A673 (cell line): ENCODE results near the gene DDX11.

ENCODE experiments used
- CTCF ChIP-seq: fragments of 300-800, 200-600 bp; sonication (generic); conservative IDR thresholded peaks from 2 replicates; pipeline ENCODE4 v1.5.1; 2017; ENCODE audit warnings: low read depth, mild to moderate bottlenecking, antibody characterized with exemption, low read length, moderate library complexity, mixed read lengths
- EZH2 ChIP-seq: fragments of 200-600 bp; sonication (generic); IDR thresholded peaks from 2 replicates; pipeline ENCODE4 v1.6.1; 2017; ENCODE audit warnings: borderline replicate concordance, low read depth, mild to moderate bottlenecking, mixed read lengths, antibody characterized with exemption, low read length; ENCODE audit not compliant: poor library complexity, severe bottlenecking

DNA sequence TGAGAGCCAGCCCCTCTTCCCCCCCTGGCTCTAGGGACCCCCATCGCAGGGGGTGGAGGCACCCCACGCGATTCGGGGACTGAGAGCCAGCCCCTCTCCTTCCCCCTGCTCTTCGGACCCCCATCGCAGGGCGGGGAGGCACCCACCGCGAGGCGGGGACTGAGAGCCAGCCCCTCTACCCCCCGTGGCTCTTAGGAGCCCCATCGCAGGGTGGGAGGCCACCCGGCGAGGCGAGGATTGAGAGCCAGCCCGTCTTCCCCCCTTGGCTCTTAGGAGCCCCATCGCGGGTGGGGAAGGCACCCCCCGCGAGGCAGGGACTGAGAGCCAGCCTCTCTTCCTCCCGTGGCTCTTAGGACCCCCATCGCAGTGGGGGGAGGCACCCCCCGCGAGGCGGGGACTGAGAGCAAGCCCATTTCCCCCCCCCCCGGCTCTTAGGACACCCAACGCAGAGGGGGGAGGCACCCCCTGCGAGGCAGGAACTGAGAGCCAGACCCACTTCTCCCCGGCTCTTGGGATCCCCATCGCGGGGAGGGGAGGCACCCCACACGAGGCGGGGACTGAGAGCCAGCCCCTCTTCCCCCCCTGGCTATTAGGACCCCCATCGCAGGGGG is 45.6 kb downstream of the DDX11 start:
- TF ChIP-seq EZH2 (no peak), CTCF (no peak)
